Measurements from ENCODE around the gene HPS6. TPM values are rescaled to one million over a fixed set of nuclear protein-coding genes. Genes with fewer than 3 reads are reported as not detected.

Gene HPS6
- total RNA-seq, 1 experiment from 2014 or later = 18.7 TPM

DNA sequence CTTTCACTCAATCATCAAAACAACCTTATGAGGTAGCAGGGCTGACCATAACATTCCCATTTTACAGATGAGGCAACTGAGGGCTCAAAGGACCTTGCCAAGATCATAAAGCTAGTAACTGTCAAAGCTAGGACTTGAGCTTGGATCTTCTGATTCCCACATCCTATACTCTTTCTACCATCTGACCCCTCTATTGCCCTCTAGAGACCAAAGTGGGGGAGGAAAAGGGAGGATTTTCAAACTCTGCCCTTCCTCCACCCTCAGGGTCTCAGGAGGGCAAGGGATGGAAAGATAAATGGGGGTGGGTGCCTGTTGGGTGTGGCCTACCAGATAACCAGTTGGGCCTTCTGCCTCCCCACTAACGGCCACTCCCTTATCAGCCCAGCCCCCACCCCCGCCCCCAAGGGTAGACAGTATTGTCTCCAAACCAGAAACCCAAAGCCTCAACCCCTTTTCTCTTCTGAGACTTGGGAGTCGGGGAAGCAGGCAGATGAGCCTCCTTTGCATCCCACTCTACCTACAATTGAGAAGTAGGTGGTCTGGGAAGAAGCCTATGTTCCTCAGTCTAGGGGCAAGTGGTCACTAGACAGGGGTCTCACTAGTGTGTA, 47.2 kb downstream of the HPS6 start (continued):
- TF ChIP-seq NFE2L1 (CRISPR knock-in tag; IDR thresholded peaks at IDR 0.05) = no peak
- TF ChIP-seq MXD4 (CRISPR knock-in tag; IDR thresholded peaks at IDR 0.05; ENCODE audit: borderline replicate concordance) = no peak
- no peak for TF ChIP-seq OVOL2 (CRISPR knock-in tag; IDR thresholded peaks at IDR 0.05; ENCODE audit: borderline replicate concordance)
- TF ChIP-seq, protein P1, sequence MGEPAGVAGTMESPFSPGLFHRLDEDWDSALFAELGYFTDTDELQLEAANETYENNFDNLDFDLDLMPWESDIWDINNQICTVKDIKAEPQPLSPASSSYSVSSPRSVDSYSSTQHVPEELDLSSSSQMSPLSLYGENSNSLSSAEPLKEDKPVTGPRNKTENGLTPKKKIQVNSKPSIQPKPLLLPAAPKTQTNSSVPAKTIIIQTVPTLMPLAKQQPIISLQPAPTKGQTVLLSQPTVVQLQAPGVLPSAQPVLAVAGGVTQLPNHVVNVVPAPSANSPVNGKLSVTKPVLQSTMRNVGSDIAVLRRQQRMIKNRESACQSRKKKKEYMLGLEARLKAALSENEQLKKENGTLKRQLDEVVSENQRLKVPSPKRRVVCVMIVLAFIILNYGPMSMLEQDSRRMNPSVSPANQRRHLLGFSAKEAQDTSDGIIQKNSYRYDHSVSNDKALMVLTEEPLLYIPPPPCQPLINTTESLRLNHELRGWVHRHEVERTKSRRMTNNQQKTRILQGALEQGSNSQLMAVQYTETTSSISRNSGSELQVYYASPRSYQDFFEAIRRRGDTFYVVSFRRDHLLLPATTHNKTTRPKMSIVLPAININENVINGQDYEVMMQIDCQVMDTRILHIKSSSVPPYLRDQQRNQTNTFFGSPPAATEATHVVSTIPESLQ (CRISPR knock-in tag; IDR thresholded peaks at IDR 0.05) = no peak
- TF ChIP-seq, protein P2, sequence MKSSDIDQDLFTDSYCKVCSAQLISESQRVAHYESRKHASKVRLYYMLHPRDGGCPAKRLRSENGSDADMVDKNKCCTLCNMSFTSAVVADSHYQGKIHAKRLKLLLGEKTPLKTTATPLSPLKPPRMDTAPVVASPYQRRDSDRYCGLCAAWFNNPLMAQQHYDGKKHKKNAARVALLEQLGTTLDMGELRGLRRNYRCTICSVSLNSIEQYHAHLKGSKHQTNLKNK (CRISPR knock-in tag; IDR thresholded peaks at IDR 0.05) = no peak
- no peak for TF ChIP-seq HMGA2 (CRISPR knock-in tag; IDR thresholded peaks at IDR 0.05)
- TF ChIP-seq, protein P3, sequence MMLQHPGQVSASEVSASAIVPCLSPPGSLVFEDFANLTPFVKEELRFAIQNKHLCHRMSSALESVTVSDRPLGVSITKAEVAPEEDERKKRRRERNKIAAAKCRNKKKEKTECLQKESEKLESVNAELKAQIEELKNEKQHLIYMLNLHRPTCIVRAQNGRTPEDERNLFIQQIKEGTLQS (CRISPR knock-in tag; conservative IDR thresholded peaks at IDR 0.05) = no peak

DNA sequence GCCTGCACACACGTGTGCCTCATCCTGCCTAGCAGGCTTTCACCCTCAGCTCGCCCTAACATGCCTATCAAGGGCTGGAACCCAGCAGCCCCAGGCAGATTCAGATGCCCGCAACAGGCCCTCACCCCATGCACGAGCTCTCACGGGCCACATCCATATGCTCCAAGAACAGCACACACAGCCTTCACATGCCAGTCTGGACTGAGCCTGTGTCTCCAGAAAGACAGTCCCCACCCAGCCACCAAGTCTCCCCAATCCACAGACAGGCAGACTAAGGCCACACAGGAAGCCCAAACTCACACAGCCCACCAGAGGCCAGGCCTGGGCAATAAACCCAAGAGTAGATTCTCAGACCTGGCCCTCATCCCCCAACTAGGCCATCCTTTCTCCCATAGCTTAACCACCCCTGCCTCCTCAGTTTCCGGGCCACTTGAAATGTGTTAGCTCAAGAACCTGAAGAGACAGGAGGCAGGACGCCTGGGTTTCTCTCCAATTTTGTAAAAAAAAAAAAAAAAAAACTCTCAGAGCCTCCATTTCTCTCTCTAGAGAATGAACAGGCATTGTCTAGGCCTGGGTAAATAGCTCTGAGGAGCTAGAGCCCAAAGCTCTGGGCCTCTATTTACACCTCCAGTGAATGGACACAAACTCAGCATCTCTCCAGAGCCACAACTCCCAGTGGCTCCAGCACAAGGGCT, 48.3 kb downstream of the HPS6 start:
- Mint-ChIP-seq H3K4me1 (peaks cover 56% of the 10 kb centered on the region), H3K27ac (peak overlapping the region; percentile 78), H3K4me3 (peak overlapping the region; percentile 88), H3K36me3 (peaks cover 35% of the 10 kb centered on the region), H3K27me3 (ENCODE audit: low read depth) (no peaks in the 10 kb centered on the region), H3K9me3 (no peaks in the 10 kb centered on the region)
- ChIA-PET POLR2A (interaction anchor here (0.7 to 1.0 kb wide), 2 partner anchors 9 to 19 kb away, joined by 3 to 5 read pairs; no protein-coding TSS in a partner anchor), CTCF (interaction anchor here (0.6 to 2.7 kb wide), 13 partner anchors 8 to 511 kb away, joined by 3 to 16 read pairs (median 6); partner anchors contain the start of genes KCNIP2, NOLC1 and PPRC1)
- ATAC-seq = no peak
- no peak for DNase-seq (ENCODE audit: low spot score)
- TF ChIP-seq ZNF263 (CRISPR knock-in tag; IDR thresholded peaks at IDR 0.05; ENCODE audit: low read depth) (no peak), ESRRA (CRISPR knock-in tag; IDR thresholded peaks at IDR 0.05; ENCODE audit: borderline replicate concordance) (no peak)
- TF ChIP-seq, protein P4, sequence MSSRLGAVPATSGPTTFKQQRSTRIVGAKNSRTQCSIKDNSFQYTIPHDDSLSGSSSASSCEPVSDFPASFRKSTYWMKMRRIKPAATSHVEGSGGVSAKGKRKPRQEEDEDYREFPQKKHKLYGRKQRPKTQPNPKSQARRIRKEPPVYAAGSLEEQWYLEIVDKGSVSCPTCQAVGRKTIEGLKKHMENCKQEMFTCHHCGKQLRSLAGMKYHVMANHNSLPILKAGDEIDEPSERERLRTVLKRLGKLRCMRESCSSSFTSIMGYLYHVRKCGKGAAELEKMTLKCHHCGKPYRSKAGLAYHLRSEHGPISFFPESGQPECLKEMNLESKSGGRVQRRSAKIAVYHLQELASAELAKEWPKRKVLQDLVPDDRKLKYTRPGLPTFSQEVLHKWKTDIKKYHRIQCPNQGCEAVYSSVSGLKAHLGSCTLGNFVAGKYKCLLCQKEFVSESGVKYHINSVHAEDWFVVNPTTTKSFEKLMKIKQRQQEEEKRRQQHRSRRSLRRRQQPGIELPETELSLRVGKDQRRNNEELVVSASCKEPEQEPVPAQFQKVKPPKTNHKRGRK (CRISPR knock-in tag; IDR thresholded peaks at IDR 0.05; ENCODE audit: borderline replicate concordance) = no peak
- TF ChIP-seq, protein P2 (CRISPR knock-in tag; IDR thresholded peaks at IDR 0.05) = no peak
- TF ChIP-seq, protein P5, sequence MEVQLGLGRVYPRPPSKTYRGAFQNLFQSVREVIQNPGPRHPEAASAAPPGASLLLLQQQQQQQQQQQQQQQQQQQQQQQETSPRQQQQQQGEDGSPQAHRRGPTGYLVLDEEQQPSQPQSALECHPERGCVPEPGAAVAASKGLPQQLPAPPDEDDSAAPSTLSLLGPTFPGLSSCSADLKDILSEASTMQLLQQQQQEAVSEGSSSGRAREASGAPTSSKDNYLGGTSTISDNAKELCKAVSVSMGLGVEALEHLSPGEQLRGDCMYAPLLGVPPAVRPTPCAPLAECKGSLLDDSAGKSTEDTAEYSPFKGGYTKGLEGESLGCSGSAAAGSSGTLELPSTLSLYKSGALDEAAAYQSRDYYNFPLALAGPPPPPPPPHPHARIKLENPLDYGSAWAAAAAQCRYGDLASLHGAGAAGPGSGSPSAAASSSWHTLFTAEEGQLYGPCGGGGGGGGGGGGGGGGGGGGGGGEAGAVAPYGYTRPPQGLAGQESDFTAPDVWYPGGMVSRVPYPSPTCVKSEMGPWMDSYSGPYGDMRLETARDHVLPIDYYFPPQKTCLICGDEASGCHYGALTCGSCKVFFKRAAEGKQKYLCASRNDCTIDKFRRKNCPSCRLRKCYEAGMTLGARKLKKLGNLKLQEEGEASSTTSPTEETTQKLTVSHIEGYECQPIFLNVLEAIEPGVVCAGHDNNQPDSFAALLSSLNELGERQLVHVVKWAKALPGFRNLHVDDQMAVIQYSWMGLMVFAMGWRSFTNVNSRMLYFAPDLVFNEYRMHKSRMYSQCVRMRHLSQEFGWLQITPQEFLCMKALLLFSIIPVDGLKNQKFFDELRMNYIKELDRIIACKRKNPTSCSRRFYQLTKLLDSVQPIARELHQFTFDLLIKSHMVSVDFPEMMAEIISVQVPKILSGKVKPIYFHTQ (CRISPR knock-in tag; IDR thresholded peaks at IDR 0.05) = no peak
- TF ChIP-seq, protein P6, sequence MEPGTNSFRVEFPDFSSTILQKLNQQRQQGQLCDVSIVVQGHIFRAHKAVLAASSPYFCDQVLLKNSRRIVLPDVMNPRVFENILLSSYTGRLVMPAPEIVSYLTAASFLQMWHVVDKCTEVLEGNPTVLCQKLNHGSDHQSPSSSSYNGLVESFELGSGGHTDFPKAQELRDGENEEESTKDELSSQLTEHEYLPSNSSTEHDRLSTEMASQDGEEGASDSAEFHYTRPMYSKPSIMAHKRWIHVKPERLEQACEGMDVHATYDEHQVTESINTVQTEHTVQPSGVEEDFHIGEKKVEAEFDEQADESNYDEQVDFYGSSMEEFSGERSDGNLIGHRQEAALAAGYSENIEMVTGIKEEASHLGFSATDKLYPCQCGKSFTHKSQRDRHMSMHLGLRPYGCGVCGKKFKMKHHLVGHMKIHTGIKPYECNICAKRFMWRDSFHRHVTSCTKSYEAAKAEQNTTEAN (CRISPR knock-in tag; IDR thresholded peaks at IDR 0.05) = no peak

Measured in WTC11 (cell line).